Gastrocnemius medialis (tissue), 4 donors: ENCODE data around the gene PRUNE2.

Experiments used
- POLR2A ChIP-seq, 2 donors: fragments of 450-650 bp; IDR thresholded peaks; one replicate each; pipeline ENCODE4 v1.6.1; 2017; ENCODE audit warnings: antibody characterized with exemption in 2 of 2, mild to moderate bottlenecking in 2 of 2, moderate library complexity in 2 of 2
- TF ChIP-seq, protein P1 (sequence below), 5 experiments: fragments of 450-650 bp in 3 of 5; fragments of 200-600 bp in 2 of 5; sonication (generic) in 2 of 5; IDR thresholded peaks in 4 of 5; conservative IDR thresholded peaks in 1 of 5; 1 replicate in 4 of 5; 2 replicates in 1 of 5; pipeline ENCODE4 v1.5.1; 2016 to 2019; ENCODE audit warnings: antibody characterized with exemption in 5 of 5, mild to moderate bottlenecking in 3 of 5, moderate library complexity in 3 of 5

- TF ChIP-seq, protein P1, sequence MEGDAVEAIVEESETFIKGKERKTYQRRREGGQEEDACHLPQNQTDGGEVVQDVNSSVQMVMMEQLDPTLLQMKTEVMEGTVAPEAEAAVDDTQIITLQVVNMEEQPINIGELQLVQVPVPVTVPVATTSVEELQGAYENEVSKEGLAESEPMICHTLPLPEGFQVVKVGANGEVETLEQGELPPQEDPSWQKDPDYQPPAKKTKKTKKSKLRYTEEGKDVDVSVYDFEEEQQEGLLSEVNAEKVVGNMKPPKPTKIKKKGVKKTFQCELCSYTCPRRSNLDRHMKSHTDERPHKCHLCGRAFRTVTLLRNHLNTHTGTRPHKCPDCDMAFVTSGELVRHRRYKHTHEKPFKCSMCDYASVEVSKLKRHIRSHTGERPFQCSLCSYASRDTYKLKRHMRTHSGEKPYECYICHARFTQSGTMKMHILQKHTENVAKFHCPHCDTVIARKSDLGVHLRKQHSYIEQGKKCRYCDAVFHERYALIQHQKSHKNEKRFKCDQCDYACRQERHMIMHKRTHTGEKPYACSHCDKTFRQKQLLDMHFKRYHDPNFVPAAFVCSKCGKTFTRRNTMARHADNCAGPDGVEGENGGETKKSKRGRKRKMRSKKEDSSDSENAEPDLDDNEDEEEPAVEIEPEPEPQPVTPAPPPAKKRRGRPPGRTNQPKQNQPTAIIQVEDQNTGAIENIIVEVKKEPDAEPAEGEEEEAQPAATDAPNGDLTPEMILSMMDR (IDR thresholded peaks at IDR 0.05 in 4 of 5, conservative IDR thresholded peaks at IDR 0.05 in 1 of 5) = no peak
- TF ChIP-seq POLR2A (IDR thresholded peaks at IDR 0.05) = no peak
Observed at GRCh38 chr9:76891874-76892273, 14.0 kb downstream of the PRUNE2 start.
